ENCODE measurements around the gene HK1.

The HK1 gene

GRCh38 chr10:69326692-69327091 lies 48.4 kb downstream of the HK1 start:
- TF ChIP-seq, protein P1, sequence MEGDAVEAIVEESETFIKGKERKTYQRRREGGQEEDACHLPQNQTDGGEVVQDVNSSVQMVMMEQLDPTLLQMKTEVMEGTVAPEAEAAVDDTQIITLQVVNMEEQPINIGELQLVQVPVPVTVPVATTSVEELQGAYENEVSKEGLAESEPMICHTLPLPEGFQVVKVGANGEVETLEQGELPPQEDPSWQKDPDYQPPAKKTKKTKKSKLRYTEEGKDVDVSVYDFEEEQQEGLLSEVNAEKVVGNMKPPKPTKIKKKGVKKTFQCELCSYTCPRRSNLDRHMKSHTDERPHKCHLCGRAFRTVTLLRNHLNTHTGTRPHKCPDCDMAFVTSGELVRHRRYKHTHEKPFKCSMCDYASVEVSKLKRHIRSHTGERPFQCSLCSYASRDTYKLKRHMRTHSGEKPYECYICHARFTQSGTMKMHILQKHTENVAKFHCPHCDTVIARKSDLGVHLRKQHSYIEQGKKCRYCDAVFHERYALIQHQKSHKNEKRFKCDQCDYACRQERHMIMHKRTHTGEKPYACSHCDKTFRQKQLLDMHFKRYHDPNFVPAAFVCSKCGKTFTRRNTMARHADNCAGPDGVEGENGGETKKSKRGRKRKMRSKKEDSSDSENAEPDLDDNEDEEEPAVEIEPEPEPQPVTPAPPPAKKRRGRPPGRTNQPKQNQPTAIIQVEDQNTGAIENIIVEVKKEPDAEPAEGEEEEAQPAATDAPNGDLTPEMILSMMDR (IDR thresholded peaks at IDR 0.05), result no peak

GRCh38 chr10:69327463-69328379 lies 49.4 kb downstream of the HK1 start:
- TF ChIP-seq, protein P1 (IDR thresholded peaks at IDR 0.05), result no peak

DNA sequence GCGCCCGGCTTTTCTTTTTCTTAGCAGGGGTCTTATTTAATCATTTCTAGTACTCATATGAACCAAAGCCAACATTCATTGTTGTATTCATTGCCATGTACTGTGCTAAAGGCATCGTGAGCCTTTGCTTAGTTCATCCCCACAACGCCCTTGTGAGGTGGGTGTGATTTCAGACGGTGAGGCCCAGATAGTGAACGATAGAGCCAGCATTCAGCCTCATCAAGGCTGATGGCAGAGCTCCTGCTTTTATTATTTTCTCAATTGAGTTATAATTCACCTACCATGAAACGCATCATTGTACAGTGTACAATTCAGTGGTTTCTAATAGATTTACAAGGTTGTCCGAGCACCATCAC lies 50.1 kb downstream of the HK1 start:
- TF ChIP-seq, protein P1 (IDR thresholded peaks at IDR 0.05), result no peak

DNA sequence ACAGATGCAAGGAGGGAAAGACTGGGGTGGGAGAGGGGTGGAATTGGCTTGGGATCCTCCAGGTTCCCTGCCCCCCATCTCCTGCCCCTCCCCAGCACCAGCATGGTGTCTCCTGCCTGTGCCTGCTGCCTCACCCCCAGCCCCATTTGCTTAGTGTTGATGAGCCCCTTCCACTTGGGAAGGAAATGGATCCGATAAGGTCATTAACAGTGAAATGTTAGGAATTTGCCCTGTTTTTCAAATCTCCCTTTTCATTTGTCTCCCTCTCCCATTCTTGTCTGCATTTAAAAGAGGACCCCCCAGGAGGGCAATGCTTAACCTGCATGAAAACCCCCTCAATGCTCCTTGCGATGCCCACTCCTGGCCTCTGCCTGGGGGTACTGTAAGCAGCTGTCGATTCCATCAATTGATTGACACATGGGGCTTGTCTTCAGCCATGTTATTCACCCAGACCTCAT lies 51.5 kb downstream of the HK1 start:
- TF ChIP-seq, protein P1 (IDR thresholded peaks at IDR 0.05), result no peak

DNA sequence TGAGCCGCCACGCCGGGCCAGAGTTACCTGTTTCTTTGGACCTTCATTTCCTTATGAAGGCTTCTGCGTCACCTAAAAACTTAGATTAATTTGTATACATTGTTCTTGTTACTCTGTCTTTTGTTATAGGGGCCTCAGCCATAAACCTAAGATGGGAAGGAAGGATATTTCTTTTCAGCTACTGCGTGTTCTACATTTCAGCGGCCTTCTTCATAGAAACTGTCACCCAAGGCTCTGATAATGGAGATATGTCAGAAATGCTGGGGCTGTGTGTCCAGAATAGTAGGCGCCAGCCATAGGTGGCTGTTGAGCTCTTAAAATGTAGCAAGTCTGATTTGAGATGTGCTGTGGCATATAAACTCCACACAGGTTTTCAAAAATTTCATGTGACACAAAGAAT lies 52.9 kb downstream of the HK1 start:
- TF ChIP-seq, protein P1 (IDR thresholded peaks at IDR 0.05), result no peak

DNA sequence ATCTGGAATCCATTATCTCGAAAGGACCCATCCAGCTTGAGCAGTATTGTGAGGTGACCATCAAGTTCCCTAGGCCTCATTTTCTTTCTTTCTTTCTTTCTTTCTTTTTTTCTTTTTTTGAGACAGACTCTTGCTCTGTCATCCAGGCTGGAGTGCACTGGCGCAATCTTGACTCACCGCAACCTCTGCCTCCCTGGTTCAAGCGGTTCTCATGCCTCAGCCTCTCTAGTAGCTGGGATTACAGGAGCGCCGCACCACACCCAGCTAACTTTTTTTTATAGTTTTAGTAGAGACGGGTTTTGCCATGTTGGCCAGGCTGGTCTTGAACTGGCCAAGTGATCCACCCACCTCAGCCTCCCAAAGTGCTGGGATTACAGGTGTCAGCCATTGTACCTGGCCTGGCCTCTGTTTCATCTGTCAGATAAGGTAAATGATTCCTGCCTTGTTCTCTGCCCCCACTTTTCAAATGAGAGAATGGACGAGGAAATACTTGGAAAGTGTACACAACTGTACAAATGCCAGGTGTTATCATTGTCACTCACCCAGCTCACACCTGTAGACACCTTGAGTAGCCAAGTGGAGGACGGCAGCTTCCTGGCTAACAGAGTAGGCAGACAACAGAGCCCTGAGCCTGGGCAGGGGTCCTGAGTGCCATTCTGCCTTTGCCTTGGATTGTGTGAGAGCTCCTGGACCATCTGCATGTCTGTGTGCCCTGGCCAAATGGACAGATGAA lies 54.1 kb downstream of the HK1 start:
- TF ChIP-seq, protein P1 (IDR thresholded peaks at IDR 0.05), result no peak

DNA sequence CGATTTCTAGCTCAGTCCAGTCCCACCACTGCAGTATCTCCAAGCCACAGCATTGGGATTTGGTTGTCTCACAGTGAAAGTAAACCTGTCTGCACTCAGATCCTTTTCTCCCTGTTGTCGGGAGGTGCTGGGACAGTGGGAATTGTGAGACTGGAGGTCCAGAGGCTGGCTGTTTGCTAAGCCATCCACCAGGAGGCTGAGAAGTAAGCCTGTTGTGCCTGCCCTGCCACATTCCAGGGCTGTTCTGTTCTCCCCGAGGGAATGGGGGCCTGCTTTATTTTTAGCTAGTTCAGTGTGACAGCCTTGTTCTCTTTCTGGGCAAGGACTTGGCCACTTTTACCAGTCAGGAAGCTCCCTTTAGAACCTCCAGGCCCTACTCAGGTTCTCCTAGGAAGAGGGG lies 54.9 kb downstream of the HK1 start:
- TF ChIP-seq, protein P1 (IDR thresholded peaks at IDR 0.05), result no peak
